HG02678 (cell line): ENCODE results near the gene CRACR2B.

ENCODE experiments used
- ATAC-seq: cut with Tn5 transposase; IDR thresholded peaks from one replicate; pipeline ENCODE4 v1.9.1; 2021; ENCODE audit warnings: mild to moderate bottlenecking, moderate library complexity; ENCODE audit not compliant: unreplicated experiment

CRACR2B gene

GRCh38 chr11:827897-828192 is at the start of gene CRACR2B:
Gene CRACR2B (plus strand): TSS chr11:827919. CDS start chr11:828608, 689 bp downstream.
- peak; percentile 9 for ATAC-seq

GRCh38 chr11:778976-779954 is 48.5 kb upstream of the CRACR2B start:
- ATAC-seq: no peak

DNA sequence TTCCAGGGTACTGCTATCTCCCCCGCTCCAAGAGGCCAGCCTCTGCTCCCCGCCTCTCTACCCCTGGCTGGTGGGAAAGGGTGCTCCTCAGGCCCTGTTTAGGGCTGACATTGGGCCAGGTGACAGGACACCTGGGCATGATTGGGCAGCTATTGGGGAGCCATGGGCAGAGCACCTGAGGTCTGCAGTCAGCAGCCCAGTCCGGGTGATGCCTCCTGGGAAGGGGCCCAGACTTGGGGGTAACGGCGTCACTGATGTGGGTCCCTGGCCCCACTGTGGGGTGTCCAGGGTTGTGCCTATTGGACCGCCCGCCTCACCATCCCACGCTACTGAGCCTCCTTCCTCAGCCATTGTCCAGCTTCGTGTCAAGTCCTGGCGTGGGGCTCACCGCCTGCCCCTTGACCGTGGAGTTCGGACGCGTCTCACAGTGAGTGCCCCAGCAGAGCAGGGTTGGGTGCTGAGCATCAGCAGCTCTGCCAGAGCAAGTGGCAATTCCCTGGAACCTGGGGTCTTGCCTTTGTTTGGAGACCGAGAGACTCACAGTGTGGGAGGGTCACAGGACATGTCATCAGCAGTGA is 47.7 kb upstream of the CRACR2B start:
- no peak for ATAC-seq

DNA sequence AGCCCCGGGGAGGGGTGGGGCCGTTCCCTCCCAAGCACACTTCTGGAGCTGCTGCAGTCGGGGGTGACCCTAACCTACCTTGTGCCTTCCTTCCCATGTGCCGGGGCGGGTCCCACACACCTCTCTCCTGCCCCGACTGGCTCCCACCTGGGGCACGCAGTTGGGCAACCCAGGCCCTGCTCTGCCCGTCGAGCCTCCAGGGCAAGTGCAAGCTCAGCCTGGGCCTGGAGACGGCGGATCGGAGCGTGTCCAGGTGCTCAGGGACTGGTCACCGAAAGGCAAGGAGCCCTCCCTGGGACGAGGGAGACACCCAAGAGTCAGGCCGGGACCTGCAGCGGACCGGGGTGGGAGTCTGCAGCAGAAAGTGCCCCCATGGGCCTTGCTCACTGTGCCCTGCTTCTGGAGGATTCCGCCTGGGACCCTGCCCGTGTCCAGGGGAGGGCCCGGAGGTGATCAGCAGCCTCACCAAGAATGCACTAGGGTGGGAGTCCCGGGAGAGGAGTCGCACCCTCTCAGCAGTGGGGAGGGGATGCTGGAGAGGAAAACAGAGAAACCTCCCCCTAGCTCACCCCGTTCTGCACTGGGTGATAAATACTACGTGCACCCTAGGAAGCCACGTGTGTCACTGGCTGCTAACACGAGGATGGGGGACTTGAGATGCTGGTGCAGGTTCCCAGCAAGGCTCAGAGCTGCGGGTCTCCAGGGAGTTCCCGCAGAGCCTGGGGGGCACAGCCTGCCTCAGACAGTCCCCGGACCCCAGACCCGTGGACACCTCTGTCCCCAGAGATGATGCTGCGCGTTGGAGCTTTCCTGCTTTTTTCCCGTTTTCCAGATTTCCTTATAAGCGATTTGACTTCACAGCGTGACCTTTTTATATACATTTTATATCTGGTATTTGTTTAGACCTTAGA is 45.2 kb upstream of the CRACR2B start:
- ATAC-seq: no peak

DNA sequence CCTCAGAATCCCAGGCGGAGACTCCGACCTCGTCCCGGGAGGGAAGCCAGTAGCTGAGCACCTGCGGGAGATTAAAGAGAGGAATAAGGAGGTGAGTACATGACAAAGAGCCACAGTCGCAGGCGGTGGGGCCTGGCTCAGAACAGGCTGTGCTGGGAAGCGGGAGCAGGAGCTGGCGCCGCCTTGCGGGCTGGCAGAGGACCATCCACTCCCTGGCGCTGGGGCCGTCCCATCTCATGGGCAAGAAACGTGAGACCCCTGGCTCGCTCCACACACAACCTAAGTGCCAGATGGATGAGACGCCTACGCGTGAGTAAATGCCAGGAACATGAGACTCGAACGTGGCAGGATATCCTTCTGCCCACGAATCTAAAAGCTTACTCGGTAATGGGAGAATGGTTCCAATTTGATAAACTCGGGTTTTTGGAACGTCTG is 44.1 kb upstream of the CRACR2B start:
- no peak for ATAC-seq

DNA sequence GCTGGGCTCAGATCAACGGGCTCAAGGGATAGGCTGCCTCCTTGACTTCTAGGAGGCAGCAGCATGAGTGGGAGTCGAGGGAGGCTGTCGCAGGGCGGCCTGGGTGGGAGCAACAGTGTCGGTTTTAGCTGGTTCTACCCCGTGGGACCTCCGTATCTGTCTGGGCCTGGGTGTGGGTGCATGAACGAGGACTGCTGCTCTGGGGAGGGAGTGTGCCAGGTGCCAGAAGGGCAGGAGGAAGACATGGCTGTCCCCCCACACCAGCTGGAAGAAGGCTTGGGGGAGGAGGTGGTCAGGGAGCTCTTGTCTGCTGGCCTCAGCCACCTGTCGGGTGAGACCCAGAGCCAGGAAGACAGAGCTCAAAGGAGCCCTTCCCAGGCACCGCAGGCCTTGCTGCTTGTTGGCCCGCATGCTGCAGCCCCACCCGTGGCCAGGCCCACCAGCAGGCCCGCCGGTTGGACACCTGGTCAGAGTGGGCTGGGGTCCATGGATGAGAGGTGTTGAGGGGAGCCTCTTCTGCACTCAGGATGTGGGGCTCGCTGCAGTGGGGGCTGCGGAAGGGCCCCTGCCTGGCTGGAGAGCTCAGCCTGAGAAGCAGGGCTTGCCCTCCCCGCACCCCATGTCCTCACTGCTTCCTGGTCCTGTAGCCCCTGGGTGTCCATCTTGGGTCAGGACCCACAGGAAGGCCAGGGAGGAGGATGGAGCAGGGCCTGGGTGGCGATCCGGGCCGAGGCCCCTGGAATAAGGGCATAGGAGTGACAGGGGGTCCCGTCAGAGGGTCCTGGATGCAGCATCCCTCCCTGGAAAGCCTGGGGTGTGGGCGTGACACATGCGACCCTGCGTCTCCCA is 41.3 kb upstream of the CRACR2B start:
- ATAC-seq: no peak

GRCh38 chr11:787084-787675 is 40.5 kb upstream of the CRACR2B start:
- ATAC-seq: no peak

DNA sequence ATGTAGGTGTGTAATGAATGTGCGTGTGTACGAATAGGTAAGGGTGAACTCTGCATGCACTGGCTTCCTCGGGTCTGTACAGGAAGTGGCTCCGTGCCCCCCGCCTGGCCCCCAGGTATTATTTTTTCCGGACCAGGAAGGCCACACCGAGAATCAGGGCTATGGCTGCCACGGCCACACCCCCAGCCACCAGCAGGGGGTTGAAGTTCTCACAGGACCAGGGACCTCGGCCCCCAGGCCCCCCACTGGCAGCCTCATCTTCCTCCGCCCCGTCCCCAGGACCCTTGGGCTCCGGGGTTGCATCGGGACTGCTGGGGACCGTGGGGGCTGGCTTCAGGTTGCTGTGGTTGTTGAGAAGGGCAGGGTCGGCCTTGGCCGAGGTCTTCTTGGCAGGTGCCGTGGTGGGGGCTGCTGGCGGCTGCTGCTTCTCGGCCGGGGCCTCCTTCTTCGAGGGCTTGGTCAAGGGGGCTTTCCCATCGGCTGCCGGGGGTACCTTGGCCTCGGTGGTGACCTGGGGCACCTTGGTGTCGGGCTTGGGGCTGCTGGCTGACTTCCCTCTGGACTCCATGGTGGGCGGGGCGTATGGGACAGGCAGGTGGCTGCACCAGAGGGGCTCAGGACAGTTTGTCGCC is 39.6 kb upstream of the CRACR2B start:
- no peak for ATAC-seq

DNA sequence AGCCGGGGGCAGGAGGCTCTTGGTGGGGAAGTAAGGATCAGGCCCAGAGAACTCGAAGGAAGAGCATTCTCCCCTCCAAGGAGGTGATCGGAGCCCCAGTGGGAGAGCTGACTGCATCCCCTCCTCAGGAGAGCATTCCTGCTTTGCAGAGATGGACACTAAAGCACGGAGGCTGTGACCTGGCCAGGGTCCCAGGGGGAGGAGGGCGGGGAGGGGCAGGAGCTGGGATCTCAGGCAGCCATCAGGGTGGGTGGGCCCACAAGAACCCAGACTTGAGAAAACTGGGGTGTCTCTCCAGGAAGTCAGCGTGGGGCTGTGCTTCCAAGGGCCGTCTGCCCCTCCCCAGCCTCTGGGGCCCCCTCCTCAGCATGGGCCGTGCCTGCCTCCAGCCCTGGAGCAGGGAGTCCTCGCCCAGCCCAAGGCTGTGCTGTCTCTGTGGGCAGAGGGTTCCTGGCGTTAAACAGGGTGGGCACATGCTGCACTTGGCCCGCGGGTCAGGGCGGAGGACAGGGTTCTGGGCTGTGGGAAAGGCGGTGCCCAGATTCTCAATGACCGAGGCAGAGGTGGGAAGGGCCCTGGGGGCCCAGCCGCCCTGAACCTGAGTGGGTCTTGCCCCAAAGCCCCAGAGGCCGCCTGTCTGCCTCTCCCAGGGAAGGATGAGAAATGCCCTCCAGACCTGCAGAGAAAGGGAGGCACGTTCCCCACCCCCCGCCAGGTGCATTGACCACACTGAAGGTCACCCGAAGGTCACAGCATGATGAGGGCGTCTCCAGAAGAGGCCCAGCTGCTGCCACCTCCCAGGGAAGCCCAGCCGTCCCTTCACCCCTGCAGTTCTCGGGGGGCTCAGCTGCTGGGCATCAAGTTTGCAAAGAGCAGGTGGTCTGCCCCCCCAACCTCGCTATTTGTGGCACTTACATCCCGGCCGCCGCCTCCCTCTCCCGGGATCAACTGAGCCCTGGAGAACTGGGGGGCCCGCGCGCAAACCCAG is 38.5 kb upstream of the CRACR2B start:
- no peak for ATAC-seq

GRCh38 chr11:789943-790342 is 37.8 kb upstream of the CRACR2B start, which contains the start of gene CEND1:
Gene CEND1 (minus strand): TSS chr11:790090. CDS start chr11:788576, 1,514 bp downstream.
- ATAC-seq: no peak

DNA sequence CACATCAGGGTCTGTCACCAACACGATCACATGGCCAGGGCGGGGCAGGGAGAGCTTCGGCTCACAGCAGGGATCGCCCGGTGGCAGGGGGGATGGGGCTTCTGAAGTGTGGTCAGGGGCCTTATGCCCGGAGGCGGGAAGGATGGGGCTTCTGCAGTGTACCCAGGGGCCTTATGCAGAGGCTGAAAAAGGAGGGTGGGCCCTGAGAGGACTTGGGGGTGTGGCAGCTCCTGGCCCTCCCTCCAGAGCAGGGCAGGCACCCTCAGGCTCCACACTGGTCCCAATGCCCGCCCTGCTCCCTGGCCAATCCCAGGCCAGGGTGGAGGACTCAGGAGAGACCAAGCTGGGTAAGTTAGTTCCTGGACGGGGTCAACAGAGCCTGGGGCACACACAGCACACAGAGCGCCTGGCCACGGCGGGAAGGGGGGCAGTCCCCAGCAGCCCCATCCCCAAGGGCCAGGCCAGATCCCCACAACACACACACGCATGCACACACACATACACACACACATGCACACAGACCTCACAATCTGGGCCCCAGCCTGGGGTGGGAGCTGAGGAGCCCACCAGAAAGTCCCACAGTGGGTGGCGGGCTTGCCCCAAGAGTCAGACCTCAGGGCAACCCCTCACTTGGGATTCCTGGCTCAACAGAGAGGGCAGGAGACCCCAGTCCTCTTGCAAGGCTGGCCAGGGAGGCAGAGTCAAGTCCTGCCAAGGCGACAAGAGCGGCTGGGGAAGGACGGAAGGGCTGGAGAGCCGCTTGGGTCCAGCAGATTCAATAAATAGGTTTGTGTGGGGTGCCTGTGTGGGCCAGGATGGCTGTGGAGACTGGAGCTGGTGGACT is 36.8 kb upstream of the CRACR2B start:
- ATAC-seq: no peak

- no peak for ATAC-seq
Measured at GRCh38 chr11:791658-792534, 35.8 kb upstream of the CRACR2B start.

GRCh38 chr11:792535-792821 is 35.2 kb upstream of the CRACR2B start:
- no peak for ATAC-seq

- ATAC-seq: no peak
Measured at GRCh38 chr11:792873-793272, 34.8 kb upstream of the CRACR2B start.

GRCh38 chr11:793556-793955 is 34.2 kb upstream of the CRACR2B start:
- ATAC-seq: no peak

GRCh38 chr11:794013-794765 is 33.5 kb upstream of the CRACR2B start:
- ATAC-seq: no peak
